Endodermal cell (in vitro differentiated cells): ENCODE measurements around the gene OGFOD3. TPM values are rescaled to one million over a fixed set of nuclear protein-coding genes. Genes with fewer than 3 reads are reported as not detected.

Experiments
- DNase-seq: peaks from one replicate; pipeline ENCODE4 v3.0.0-alpha.2; 2017
- H3K27ac ChIP-seq: 2 replicates; pipeline ENCODE4 v1.5.1; 2013; ENCODE audit warnings: mild to moderate bottlenecking, low read depth, low read length, moderate library complexity
- H3K27me3 ChIP-seq: 2 replicates; pipeline ENCODE4 v1.6.1; 2013; ENCODE audit warnings: mild to moderate bottlenecking, low read length, moderate library complexity; ENCODE audit not compliant: insufficient read depth, control insufficient read depth, poor library complexity, severe bottlenecking
- H3K36me3 ChIP-seq: 2 replicates; pipeline ENCODE4 v1.7.0; 2013; ENCODE audit warnings: mild to moderate bottlenecking, low read length, moderate library complexity; ENCODE audit not compliant: control insufficient read depth, insufficient read depth
- H3K4me1 ChIP-seq: one replicate; pipeline ENCODE4 v1.7.0; 2013; ENCODE audit warnings: low read length; ENCODE audit not compliant: control insufficient read depth, insufficient read depth
- H3K4me3 ChIP-seq: 2 replicates; pipeline ENCODE4 v1.5.1; 2013; ENCODE audit warnings: mild to moderate bottlenecking, low read length, moderate library complexity
- H3K9ac ChIP-seq: 2 replicates; pipeline ENCODE4 v1.6.1; 2013; ENCODE audit warnings: mild to moderate bottlenecking, low read length, moderate library complexity; ENCODE audit not compliant: poor library complexity, severe bottlenecking; ENCODE audit errors: extremely low read depth
- H3K9me3 ChIP-seq: 2 replicates; pipeline ENCODE4 v1.6.1; 2013; ENCODE audit warnings: mild to moderate bottlenecking, low read length, moderate library complexity; ENCODE audit not compliant: control insufficient read depth
- H3K27ac Mint-ChIP-seq: 2 replicates; pipeline ENCODE4 v1.8.0; 2020; ENCODE audit warnings: mixed read lengths
- H3K27me3 Mint-ChIP-seq: 2 replicates; pipeline ENCODE4 v1.8.0; 2021; ENCODE audit warnings: mild to moderate bottlenecking, mixed read lengths; ENCODE audit not compliant: insufficient read depth
- H3K36me3 Mint-ChIP-seq: 2 replicates; pipeline ENCODE4 v1.8.0; 2020; ENCODE audit warnings: low read depth, mixed read lengths
- H3K4me1 Mint-ChIP-seq: 2 replicates; pipeline ENCODE4 v1.8.0; 2020; ENCODE audit warnings: mixed read lengths
- H3K4me3 Mint-ChIP-seq: 2 replicates; pipeline ENCODE4 v1.8.0; 2020; ENCODE audit warnings: mild to moderate bottlenecking, moderate library complexity, mixed read lengths
- H3K9me3 Mint-ChIP-seq: 2 replicates; pipeline ENCODE4 v1.8.0; 2020; ENCODE audit warnings: mild to moderate bottlenecking, mixed read lengths
- WGBS, 2 experiments: methylation state at CpG; one replicate each; pipeline versions ENCODE4 v1.1.5 to v1.1.7; 2013; ENCODE audit warnings: missing lambda C conversion rate in 2 of 2, mixed read lengths in 1 of 2; ENCODE audit not compliant: insufficient coverage in 1 of 2, insufficient read length in 1 of 2; 5-methylcytosine and 5-hydroxymethylcytosine counted together
- long read RNA-seq, 4 experiments: library from polyadenylated mRNA in 2 of 4; library from RNA in 1 of 4; library from capped mRNA in 1 of 4; stranded (forward) in 3 of 4; unstranded in 1 of 4; transcript quantifications; one replicate each; pipeline ENCODE4 v2.0.0, GENCODE V29; 2020 to 2021; ENCODE audit warnings: inconsistent platforms in 1 of 4
- polyA plus RNA-seq, 2 experiments: library from polyadenylated mRNA; stranded (reverse); fragments of 50-300 nt; gene quantifications; one replicate each; pipeline ENCODE4 v1.2.3, GENCODE V29; 2013
- total RNA-seq, 2 donors: library from RNA; stranded (reverse); fragmentation: NEBNext Ultra II Directional in 1 of 2; extraction: Animal tissue kit (Norgen Biotek cat#: 25700) in 1 of 2; gene quantifications; 2 replicates in 1 of 2; 3 replicates in 1 of 2; pipeline ENCODE4 v1.2.1, GENCODE V29; 2021
- TF ChIP-seq, protein P1 (sequence below): fragments of 200-600 bp; sonication (generic); conservative IDR thresholded peaks from 2 replicates; pipeline ENCODE4 v1.5.0; 2021; ENCODE audit warnings: antibody characterized with exemption, mild to moderate bottlenecking

OGFOD3 gene, protein sequence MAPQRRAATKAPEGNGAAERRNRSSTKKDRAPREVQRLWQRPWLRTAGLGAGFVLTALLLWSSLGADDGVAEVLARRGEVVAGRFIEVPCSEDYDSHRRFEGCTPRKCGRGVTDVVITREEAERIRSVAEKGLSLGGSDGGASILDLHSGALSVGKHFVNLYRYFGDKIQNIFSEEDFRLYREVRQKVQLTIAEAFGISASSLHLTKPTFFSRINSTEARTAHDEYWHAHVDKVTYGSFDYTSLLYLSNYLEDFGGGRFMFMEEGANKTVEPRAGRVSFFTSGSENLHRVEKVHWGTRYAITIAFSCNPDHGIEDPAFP
- total RNA-seq: 10 to 100 TPM; 24.0 to 30.1 TPM
- 24.2 TPM for polyA plus RNA-seq (2013, experiment 1 of 2)
- 21.2 TPM for polyA plus RNA-seq (2013, experiment 2 of 2)
- long read RNA-seq, experiment 1, full-length matches to known transcripts: 13 of 22 reads
- long read RNA-seq, experiment 1, partial matches to known transcripts: 2 of 22 reads
- long read RNA-seq, experiment 1, other reads (novel, unspliced or antisense): 7 of 22 reads
- long read RNA-seq, experiment 2, full-length matches to known transcripts: 24 of 34 reads
- long read RNA-seq, experiment 2, partial matches to known transcripts: 5 of 34 reads
- long read RNA-seq, experiment 2, other reads (novel, unspliced or antisense): 5 of 34 reads
- long read RNA-seq, experiment 3, full-length matches to known transcripts: 80 of 108 reads
- long read RNA-seq, experiment 3, partial matches to known transcripts: 2 of 108 reads
- long read RNA-seq, experiment 3, other reads (novel, unspliced or antisense): 26 of 108 reads
- long read RNA-seq, experiment 4, partial matches to known transcripts: 1 of 1 reads
- long read RNA-seq, experiment 4, other reads (novel, unspliced or antisense): 0 of 1 reads

DNA sequence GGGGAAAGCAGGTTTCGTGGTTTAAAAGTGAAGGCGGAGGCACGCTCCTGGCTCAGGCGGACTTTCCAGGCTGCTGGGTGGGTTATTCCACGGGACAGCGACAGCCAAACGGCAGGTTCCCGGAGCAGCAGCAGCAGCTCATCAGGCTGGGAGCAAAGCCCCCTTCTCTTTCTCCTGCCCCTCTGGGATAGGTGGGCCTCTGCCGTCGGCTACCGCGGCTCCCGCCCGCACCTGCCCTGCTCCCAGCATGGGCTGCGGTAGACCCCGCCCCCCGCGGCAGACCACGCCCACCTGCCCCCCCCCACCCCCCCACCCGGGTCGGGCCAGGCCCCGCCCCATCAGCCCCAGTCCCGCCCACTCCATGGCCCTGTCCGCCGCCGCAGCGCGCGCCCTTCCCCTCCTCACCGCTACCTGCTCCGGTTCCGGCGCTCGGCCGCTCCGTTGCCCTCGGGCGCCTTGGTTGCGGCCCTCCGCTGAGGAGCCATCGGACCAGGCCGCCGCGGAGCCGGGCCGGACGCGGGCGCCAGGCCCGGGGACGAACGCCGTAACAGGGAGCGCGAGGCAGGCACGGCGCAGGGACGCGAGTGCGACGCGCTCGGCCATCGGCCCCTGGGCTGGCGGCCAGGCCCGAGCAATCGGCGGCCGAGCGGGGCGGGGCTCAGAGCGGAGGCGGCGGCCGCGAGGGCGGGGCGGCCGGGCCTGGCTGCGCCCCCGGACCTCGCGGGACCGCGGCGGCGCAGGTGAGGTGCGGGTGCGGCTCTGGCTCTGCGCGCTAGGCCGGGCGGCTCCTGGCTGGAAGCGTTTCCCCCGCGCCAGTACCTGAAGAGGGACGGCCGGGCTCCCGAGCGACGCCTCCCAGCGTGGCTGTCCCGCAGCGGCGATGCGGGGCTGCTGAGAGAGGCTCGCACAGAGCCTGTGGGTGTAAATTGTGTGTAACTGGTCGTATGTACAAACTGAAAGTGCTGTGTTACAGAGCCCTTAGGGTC, at the start of gene OGFOD3, which contains the start of gene HEXD:
TSS of gene OGFOD3 (minus strand) at position 586 of the 986 bp plus-strand sequence. CDS start at position 485, 101 bp downstream.
TSS of gene HEXD (plus strand) at position 347 of the 986 bp plus-strand sequence. CDS start 1,453 bp downstream, outside the sequence.
- Histone ChIP-seq H3K9me3 (no peaks in the 10 kb centered on the region), H3K9ac (peak within 1 kb of the TSS; percentile 77), H3K4me1 (no peaks in the 10 kb centered on the region), H3K4me3 (peak within 1 kb of the TSS; percentile 91), H3K27ac (no peak within 1 kb of the TSS), H3K36me3 (peaks cover 7% of the 10 kb centered on the region), H3K27me3 (no peaks in the 10 kb centered on the region)
- H3K4me1 Mint-ChIP-seq: no peaks in the 10 kb centered on the region
- no peaks in the 10 kb centered on the region for H3K27me3 Mint-ChIP-seq
- peak within 1 kb of the TSS; percentile 69 for H3K4me3 Mint-ChIP-seq
- TF ChIP-seq, protein P1, sequence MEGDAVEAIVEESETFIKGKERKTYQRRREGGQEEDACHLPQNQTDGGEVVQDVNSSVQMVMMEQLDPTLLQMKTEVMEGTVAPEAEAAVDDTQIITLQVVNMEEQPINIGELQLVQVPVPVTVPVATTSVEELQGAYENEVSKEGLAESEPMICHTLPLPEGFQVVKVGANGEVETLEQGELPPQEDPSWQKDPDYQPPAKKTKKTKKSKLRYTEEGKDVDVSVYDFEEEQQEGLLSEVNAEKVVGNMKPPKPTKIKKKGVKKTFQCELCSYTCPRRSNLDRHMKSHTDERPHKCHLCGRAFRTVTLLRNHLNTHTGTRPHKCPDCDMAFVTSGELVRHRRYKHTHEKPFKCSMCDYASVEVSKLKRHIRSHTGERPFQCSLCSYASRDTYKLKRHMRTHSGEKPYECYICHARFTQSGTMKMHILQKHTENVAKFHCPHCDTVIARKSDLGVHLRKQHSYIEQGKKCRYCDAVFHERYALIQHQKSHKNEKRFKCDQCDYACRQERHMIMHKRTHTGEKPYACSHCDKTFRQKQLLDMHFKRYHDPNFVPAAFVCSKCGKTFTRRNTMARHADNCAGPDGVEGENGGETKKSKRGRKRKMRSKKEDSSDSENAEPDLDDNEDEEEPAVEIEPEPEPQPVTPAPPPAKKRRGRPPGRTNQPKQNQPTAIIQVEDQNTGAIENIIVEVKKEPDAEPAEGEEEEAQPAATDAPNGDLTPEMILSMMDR: no peak
- DNase-seq: peak; percentile 98
- WGBS, 2 experiments: 0 to 2% methylated on average over 40 to 99 of the region's 108 CpGs
- H3K27ac Mint-ChIP-seq: no peak within 1 kb of the TSS
- peaks cover 33% of the 10 kb centered on the region for H3K36me3 Mint-ChIP-seq
- H3K9me3 Mint-ChIP-seq: peaks cover 13% of the 10 kb centered on the region

DNA sequence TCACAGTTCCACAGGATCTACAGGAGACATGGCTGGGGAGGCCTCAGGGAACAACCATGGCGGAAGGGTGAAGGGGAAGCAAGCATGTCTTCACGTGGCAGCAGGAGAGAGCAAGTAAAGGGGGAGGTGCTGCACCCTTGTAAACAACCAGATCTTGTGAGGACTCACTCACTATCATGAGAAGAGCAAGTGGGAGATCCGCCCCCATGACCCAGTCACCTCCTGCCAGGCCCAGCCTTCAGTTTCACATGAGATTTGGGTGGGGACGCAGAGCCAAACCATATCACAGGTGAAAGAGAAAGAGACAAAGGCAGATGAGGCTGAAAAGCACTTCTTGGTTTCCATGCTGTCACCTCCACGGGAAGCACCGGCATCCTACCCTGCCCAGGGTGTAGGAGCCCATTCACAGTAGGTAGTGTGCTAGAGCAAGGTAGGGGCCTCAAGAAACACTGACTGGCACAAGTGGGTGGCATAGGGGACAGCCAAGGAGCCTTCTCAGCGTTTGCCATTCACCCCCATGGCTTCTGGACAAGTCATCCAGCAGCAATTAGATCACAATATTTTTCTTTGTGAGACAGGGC, 46.7 kb upstream of the OGFOD3 start:
- WGBS, 2 experiments: 78 to 84% methylated on average over 6 to 7 of the region's 7 CpGs
- Histone ChIP-seq H3K27me3 (no peaks in the 10 kb centered on the region), H3K9me3 (no peaks in the 10 kb centered on the region), H3K27ac (no peak overlapping the region), H3K4me3 (no peak overlapping the region), H3K4me1 (peaks cover 4% of the 10 kb centered on the region), H3K9ac (no peak overlapping the region), H3K36me3 (peaks cover 58% of the 10 kb centered on the region)
- TF ChIP-seq, protein P1: no peak
- Mint-ChIP-seq H3K27me3 (no peaks in the 10 kb centered on the region), H3K36me3 (peaks cover 68% of the 10 kb centered on the region), H3K4me1 (no peaks in the 10 kb centered on the region), H3K9me3 (no peaks in the 10 kb centered on the region), H3K27ac (no peak overlapping the region), H3K4me3 (no peak overlapping the region)
- no peak for DNase-seq
